A549 (cell line): ENCODE data around the gene FTCD. TPM values are rescaled to one million over a fixed set of nuclear protein-coding genes. Genes with fewer than 3 reads are reported as not detected.
"Not testable (repeated sequence)": the region's sequence is repeated elsewhere in the genome, so short reads cannot be mapped to it uniquely, and the experiment has no call there.

Experiments
- ATAC-seq, 2 experiments: fragments of 200-7000 bp in 1 of 2; fragments of >200 bp in 1 of 2; cut with Nextera tagmentation in 1 of 2; cut with Tn5 transposase in 1 of 2; 3 replicates each; pipeline versions ENCODE4 v1.8.0 to v1.9.1; 2018 to 2020; ENCODE audit warnings: mild to moderate bottlenecking in 1 of 2, moderate library complexity in 1 of 2
- CTCF ChIA-PET: fragments of 300-600 bp; sonication (Branson Sonifier 250); formaldehyde crosslinking; extraction: SDS; loops from one replicate; lab custom pipeline; 2021; ENCODE audit warnings: antibody characterized with exemption, inconsistent platforms; lab: Yijun Ruan, JAX
- POLR2A ChIA-PET: fragments of 350-600 bp; formaldehyde crosslinking; extraction: SDS; loops from one replicate; lab custom pipeline; 2021; ENCODE audit warnings: antibody characterized with exemption, inconsistent platforms; lab: Yijun Ruan, JAX
- DNase-seq, 2 experiments: peaks; one replicate each; pipeline versions ENCODE4 v3.0.0 to v3.0.0-alpha.2; 2011 to 2016; ENCODE audit warnings: low read depth in 1 of 2, low spot score in 1 of 2
- FAIRE-seq: peaks from 2 replicates; lab custom pipeline; 2011; peaks lifted over from hg19 to GRCh38; lab: Jason Lieb, UNC
- H3K27ac ChIP-seq, 2 experiments: fragments of >200 bp; sonication (Bioruptor Twin); formaldehyde crosslinking; 3 replicates each; pipeline ENCODE4 v1.5.1; 2016 to 2017
- H3K4me1 ChIP-seq: fragments of >200 bp; sonication (Bioruptor Twin); formaldehyde crosslinking; 3 replicates; pipeline ENCODE4 v1.6.1; 2016
- H3K4me2 ChIP-seq: fragments of >200 bp; sonication (Bioruptor Twin); formaldehyde crosslinking; 3 replicates; pipeline ENCODE4 v1.6.1; 2016
- H3K4me3 ChIP-seq: fragments of >200 bp; sonication (Bioruptor Twin); formaldehyde crosslinking; 3 replicates; pipeline ENCODE4 v1.5.1; 2016
- H3K9me3 ChIP-seq: fragments of >200 bp; sonication (Bioruptor Twin); formaldehyde crosslinking; 3 replicates; pipeline ENCODE4 v1.6.1; 2016
- ATOH8 ChIP-seq: fragments of 250-450 bp; sonication (Bioruptor Pico); IDR thresholded peaks from 2 replicates; pipeline ENCODE4 v1.5.0; 2020; ENCODE audit warnings: low read depth, mild to moderate bottlenecking, moderate library complexity
- BHLHE40 ChIP-seq: IDR thresholded peaks from 2 replicates; pipeline ENCODE4 v1.6.1; 2012; ENCODE audit warnings: low read depth, low read length, inconsistent platforms
- CBX2 ChIP-seq: fragments of 200-600 bp; sonication (generic); IDR thresholded peaks from 2 replicates; pipeline ENCODE4 v1.6.1; 2016; ENCODE audit warnings: low read depth, mild to moderate bottlenecking, borderline replicate concordance
- EHF ChIP-seq: fragments of 250-450 bp; sonication (Bioruptor Pico); IDR thresholded peaks from 2 replicates; pipeline ENCODE4 v1.5.0; 2020; ENCODE audit warnings: mild to moderate bottlenecking
- ELK1 ChIP-seq: fragments of 150-350 bp; IDR thresholded peaks from 2 replicates; pipeline ENCODE4 v1.6.1; 2014; ENCODE audit warnings: low read depth, mild to moderate bottlenecking, low read length
- EP300 ChIP-seq, 2 experiments: fragments of >200 bp; sonication (Bioruptor Twin); formaldehyde crosslinking; IDR thresholded peaks; 2 replicates in 1 of 2; 3 replicates in 1 of 2; pipeline ENCODE4 v1.6.1; 2016 to 2017
- FOSB ChIP-seq: fragments of 250-450 bp; sonication (Bioruptor Pico); IDR thresholded peaks from 2 replicates; pipeline ENCODE4 v1.5.0; 2020; ENCODE audit warnings: mild to moderate bottlenecking, moderate library complexity
- FOXS1 ChIP-seq: fragments of 250-450 bp; sonication (Bioruptor Pico); IDR thresholded peaks from 2 replicates; pipeline ENCODE4 v1.5.0; 2020; ENCODE audit warnings: mild to moderate bottlenecking, moderate library complexity
- GATA3 ChIP-seq: IDR thresholded peaks from 2 replicates; pipeline ENCODE4 v1.6.1; 2012; ENCODE audit warnings: borderline replicate concordance
- HDAC2 ChIP-seq: fragments of 200-600 bp; sonication (generic); IDR thresholded peaks from 2 replicates; pipeline ENCODE4 v1.6.1; 2016
- JUN ChIP-seq, 2 experiments: fragments of >200 bp; sonication (Bioruptor Twin); formaldehyde crosslinking; IDR thresholded peaks; 2 replicates in 1 of 2; 3 replicates in 1 of 2; pipeline ENCODE4 v1.6.1; 2016 to 2017
- JUNB ChIP-seq: fragments of >200 bp; sonication (Bioruptor Twin); formaldehyde crosslinking; IDR thresholded peaks from 2 replicates; pipeline ENCODE4 v1.6.1; 2016
- MAFK ChIP-seq: fragments of 450-650 bp; IDR thresholded peaks from 2 replicates; pipeline ENCODE4 v1.6.1; 2014; ENCODE audit not compliant: partially characterized antibody
- NFE2L2 ChIP-seq: fragments of 150-350 bp; conservative IDR thresholded peaks from 2 replicates; pipeline ENCODE4 v1.6.1; 2014; ENCODE audit warnings: low read length
- POLR2A ChIP-seq: IDR thresholded peaks from 2 replicates; pipeline ENCODE4 v1.6.1; 2012; ENCODE audit warnings: mild to moderate bottlenecking, low read length
- POLR2AphosphoS2 ChIP-seq: conservative IDR thresholded peaks from 2 replicates; pipeline ENCODE4 v1.6.1; 2012; ENCODE audit warnings: low read length, improper control_type of control experiment, inconsistent platforms
- RARB ChIP-seq: fragments of 250-450 bp; sonication (Bioruptor Pico); IDR thresholded peaks from 2 replicates; pipeline ENCODE4 v1.8.0; 2021; ENCODE audit warnings: mild to moderate bottlenecking, moderate library complexity
- RCOR1 ChIP-seq: fragments of 150-350 bp; IDR thresholded peaks from 2 replicates; pipeline ENCODE4 v1.6.1; 2014; ENCODE audit warnings: antibody characterized with exemption, low read length, low read depth
- RFX5 ChIP-seq: fragments of 450-650 bp; IDR thresholded peaks from 2 replicates; pipeline ENCODE4 v1.7.1; 2014; ENCODE audit warnings: antibody characterized with exemption, mild to moderate bottlenecking, moderate library complexity
- SMC3 ChIP-seq: fragments of >200 bp; sonication (Bioruptor Twin); formaldehyde crosslinking; IDR thresholded peaks from 3 replicates; pipeline ENCODE4 v1.6.1; 2018; ENCODE audit warnings: inconsistent platforms
- TFCP2L1 ChIP-seq: fragments of 250-450 bp; sonication (Bioruptor Pico); IDR thresholded peaks from 2 replicates; pipeline ENCODE4 v1.5.0; 2021; ENCODE audit warnings: mild to moderate bottlenecking
- USF2 ChIP-seq: fragments of 450-650 bp; IDR thresholded peaks from 2 replicates; pipeline ENCODE4 v1.6.1; 2014; ENCODE audit warnings: antibody characterized with exemption
- ZC3H11A ChIP-seq: fragments of 450-650 bp; IDR thresholded peaks from 2 replicates; pipeline ENCODE4 v1.6.1; 2014; ENCODE audit warnings: antibody characterized with exemption, mild to moderate bottlenecking
- ZFP36 ChIP-seq: fragments of 450-650 bp; IDR thresholded peaks from 2 replicates; pipeline ENCODE4 v1.6.1; 2014; ENCODE audit warnings: borderline replicate concordance; ENCODE audit not compliant: partially characterized antibody
- ZNF302 ChIP-seq: fragments of 250-450 bp; sonication (Bioruptor Pico); IDR thresholded peaks from 2 replicates; pipeline ENCODE4 v1.9.0; 2021; ENCODE audit warnings: inconsistent platforms, mild to moderate bottlenecking, moderate library complexity
- ZSCAN20 ChIP-seq: fragments of 250-450 bp; sonication (Bioruptor Pico); IDR thresholded peaks from 2 replicates; pipeline ENCODE4 v1.8.0; 2022; ENCODE audit warnings: mild to moderate bottlenecking, moderate library complexity
- WGBS: methylation state at CpG from one replicate; pipeline ENCODE4 v1.1.6; 2017; ENCODE audit errors: missing lambda C conversion rate; 5-methylcytosine and 5-hydroxymethylcytosine counted together
- polyA plus RNA-seq, 4 experiments: library from polyadenylated mRNA; depleted of rRNA in 3 of 4; stranded (reverse); fragments of >200 nt; fragmentation: RNase III in 1 of 4; extraction: RNeasy Plus Mini Kit Qiagen cat#74134 plus additional on column Dnase treatment in 1 of 4; gene quantifications; 2 replicates in 3 of 4; 3 replicates in 1 of 4; pipeline ENCODE4 v1.2.3, GENCODE V29; 2011 to 2017
- TF ChIP-seq, protein P1 (sequence below): fragments of >200 bp; sonication (Bioruptor Twin); formaldehyde crosslinking; IDR thresholded peaks from 3 replicates; pipeline ENCODE4 v1.5.1; 2016

Gene FTCD
- polyA plus RNA-seq, 2 of the 4 experiments (the other 2 are of a cell fraction), result not detected

DNA sequence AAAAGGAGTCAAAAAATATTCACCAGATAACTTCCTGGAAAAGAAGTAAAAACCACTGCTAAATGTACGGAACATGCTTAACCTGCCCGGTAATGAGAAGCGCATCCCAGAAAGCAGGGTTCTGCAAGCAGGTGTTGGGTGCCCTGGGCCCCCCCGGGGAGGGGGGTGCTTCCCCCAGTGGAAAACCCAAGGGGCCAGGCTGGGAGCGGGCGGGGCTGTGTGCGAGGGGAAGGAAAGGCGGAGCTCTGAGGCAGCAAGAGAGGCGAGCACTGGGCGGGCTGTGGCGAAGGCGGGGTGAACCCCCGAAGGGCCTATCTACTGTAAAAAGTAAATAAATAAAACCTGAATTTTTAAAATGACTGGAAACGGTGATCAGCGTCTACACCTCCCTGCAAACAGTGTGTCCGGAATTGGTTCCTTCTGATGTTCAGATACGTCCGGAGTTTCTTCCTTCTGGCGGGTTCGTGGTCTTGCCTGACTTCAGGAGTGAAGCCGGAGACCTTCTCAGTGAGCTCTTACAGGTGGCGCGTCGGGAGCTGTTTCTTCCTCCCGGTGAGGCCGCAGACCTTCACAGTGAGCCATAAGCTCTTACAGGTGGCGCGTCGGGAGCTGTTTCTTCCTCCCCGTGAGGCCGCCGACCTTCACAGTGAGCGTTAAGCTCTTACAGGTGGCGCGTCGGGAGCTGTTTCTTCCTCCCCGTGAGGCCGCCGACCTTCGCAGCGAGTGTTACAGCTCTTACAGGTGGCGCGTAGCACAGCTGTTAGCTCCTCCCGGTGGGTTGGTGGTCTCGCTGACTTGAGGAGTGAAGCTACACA, 13.4 kb downstream of the FTCD start:
- ATAC-seq (no peak), FAIRE-seq (no peak), DNase-seq (no peak)
- no peaks in the 10 kb centered on the region for H3K4me1 ChIP-seq
- CTCF ChIA-PET, result interaction anchor here (1.1 to 3.3 kb wide), 11 partner anchors 12 to 176 kb away, joined by 3 to 34 read pairs (median 4); partner anchors contain the start of gene FTCD
- no peak overlapping the region for H3K27ac ChIP-seq
- H3K4me2 ChIP-seq, result no peak overlapping the region
- H3K9me3 ChIP-seq, result no peaks in the 10 kb centered on the region
- H3K4me3 ChIP-seq, result no peak overlapping the region
- TF ChIP-seq MAFK, result no peak
- TF ChIP-seq ZNF302, result no peak
- TF ChIP-seq, protein P1, sequence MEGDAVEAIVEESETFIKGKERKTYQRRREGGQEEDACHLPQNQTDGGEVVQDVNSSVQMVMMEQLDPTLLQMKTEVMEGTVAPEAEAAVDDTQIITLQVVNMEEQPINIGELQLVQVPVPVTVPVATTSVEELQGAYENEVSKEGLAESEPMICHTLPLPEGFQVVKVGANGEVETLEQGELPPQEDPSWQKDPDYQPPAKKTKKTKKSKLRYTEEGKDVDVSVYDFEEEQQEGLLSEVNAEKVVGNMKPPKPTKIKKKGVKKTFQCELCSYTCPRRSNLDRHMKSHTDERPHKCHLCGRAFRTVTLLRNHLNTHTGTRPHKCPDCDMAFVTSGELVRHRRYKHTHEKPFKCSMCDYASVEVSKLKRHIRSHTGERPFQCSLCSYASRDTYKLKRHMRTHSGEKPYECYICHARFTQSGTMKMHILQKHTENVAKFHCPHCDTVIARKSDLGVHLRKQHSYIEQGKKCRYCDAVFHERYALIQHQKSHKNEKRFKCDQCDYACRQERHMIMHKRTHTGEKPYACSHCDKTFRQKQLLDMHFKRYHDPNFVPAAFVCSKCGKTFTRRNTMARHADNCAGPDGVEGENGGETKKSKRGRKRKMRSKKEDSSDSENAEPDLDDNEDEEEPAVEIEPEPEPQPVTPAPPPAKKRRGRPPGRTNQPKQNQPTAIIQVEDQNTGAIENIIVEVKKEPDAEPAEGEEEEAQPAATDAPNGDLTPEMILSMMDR, result no peak
- TF ChIP-seq ELK1, result no peak
- no peak for TF ChIP-seq RFX5
- no peak for TF ChIP-seq GATA3
- no peak for TF ChIP-seq BHLHE40
- TF ChIP-seq NFE2L2, result no peak
- TF ChIP-seq USF2, result no peak
- no peak for TF ChIP-seq EP300 (IDR thresholded peaks at IDR 0.05)
- no peak for TF ChIP-seq CBX2
- no peak for TF ChIP-seq FOSB (CRISPR knock-in tag)
- no peak for TF ChIP-seq TFCP2L1 (CRISPR knock-in tag)
- no peak for TF ChIP-seq ZC3H11A
- TF ChIP-seq HDAC2, result no peak
- 90% methylated on average over 43 of the region's 45 CpGs for WGBS
- POLR2A ChIA-PET, result no interaction called here

DNA sequence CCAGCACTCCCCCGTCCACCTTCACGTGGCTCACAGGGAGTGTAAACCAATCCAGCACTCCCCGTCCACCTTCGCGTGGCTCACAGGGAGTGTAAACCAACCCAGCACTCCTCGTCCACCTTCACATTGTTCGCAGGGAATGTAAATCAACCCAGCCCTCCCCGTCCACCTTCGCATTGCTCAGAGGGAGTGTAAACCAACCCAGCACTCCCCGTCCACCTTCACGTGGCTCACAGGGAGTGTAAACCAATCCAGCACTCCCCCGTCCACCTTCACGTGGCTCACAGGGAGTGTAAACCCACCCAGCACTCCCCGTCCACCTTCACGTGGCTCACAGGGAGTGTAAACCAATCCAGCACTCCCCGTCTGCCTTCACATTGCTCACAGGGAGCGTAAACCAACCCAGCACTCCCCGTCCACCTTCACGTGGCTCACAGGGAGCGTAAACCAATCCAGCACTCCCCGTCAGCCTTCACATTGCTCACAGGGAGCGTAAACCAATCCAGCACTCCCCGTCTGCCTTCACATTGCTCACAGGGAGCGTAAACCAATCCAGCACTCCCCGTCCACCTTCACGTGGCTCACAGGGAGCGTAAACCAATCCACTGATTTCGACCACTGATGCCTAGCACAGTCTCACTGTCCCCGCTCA, 14.9 kb downstream of the FTCD start:
- CTCF ChIA-PET, result interaction anchor here (0.7 kb wide), 1 partner anchor 9 kb away, joined by 3 read pairs; no protein-coding TSS in a partner anchor

GRCh38 chr21:46139686-46140085, 15.7 kb downstream of the FTCD start:
- TF ChIP-seq RARB (CRISPR knock-in tag), result no peak
- no peak for TF ChIP-seq ZFP36
- no peak for TF ChIP-seq EHF (CRISPR knock-in tag)
- TF ChIP-seq RCOR1, result no peak
- no peak for TF ChIP-seq ATOH8 (CRISPR knock-in tag)
- TF ChIP-seq ZSCAN20, result no peak
- TF ChIP-seq BHLHE40, result no peak
- no peak for TF ChIP-seq JUN (IDR thresholded peaks at IDR 0.05)
- TF ChIP-seq SMC3, result no peak
- TF ChIP-seq FOXS1, result no peak
- no peak for TF ChIP-seq ZC3H11A
- TF ChIP-seq TFCP2L1 (CRISPR knock-in tag), result no peak
- TF ChIP-seq POLR2A, result no peak
- TF ChIP-seq NFE2L2, result no peak
- no peak for TF ChIP-seq JUNB
- no peak for TF ChIP-seq POLR2AphosphoS2
- WGBS, result 86% methylated on average over 13 of the region's 15 CpGs
- H3K4me1 ChIP-seq, result no peaks in the 10 kb centered on the region
- no peak for FAIRE-seq
- ATAC-seq, result no peak
- no peak for DNase-seq
- POLR2A ChIA-PET, result no interaction called here
- no peaks in the 10 kb centered on the region for H3K9me3 ChIP-seq
- no peak overlapping the region for H3K4me3 ChIP-seq
- no peak overlapping the region for H3K4me2 ChIP-seq
- H3K27ac ChIP-seq, result no peak overlapping the region
- CTCF ChIA-PET, result interaction anchor here (0.7 kb wide), 1 partner anchor 1469 kb away, joined by 3 read pairs; no protein-coding TSS in a partner anchor

More for the DNA sequence above, 14.9 kb downstream of the FTCD start:
- H3K4me3 ChIP-seq, H3K9me3 ChIP-seq, ATAC-seq, H3K27ac ChIP-seq, FAIRE-seq, POLR2A ChIA-PET, H3K4me1 ChIP-seq, H3K4me2 ChIP-seq, DNase-seq: not testable (repeated sequence)
- 51% methylated on average over 29 of the region's 29 CpGs for WGBS
